WTC11 (cell line): Measurements from ENCODE around the gene MEOX2. TPM values are rescaled to one million over a fixed set of nuclear protein-coding genes. Genes with fewer than 3 reads are reported as not detected.

Experiments used
- ATAC-seq: fragments of 200-7000 bp; cut with Tn5 transposase; 2 replicates; pipeline ENCODE4 v1.10.0; 2021; ENCODE audit warnings: mild to moderate bottlenecking, moderate library complexity
- CTCF ChIA-PET: fragments of 300-600 bp; sonication (Branson Sonifier 250); formaldehyde crosslinking; loops from one replicate; lab custom pipeline; 2021; ENCODE audit warnings: antibody characterized with exemption; lab: Charles Lee
- POLR2A ChIA-PET: fragments of 350-600 bp; sonication (Branson Sonifier 250); formaldehyde crosslinking; loops from one replicate; lab custom pipeline; 2021; ENCODE audit warnings: antibody characterized with exemption; lab: Charles Lee
- DNase-seq: peaks from one replicate; pipeline ENCODE4 v3.0.0; 2021; ENCODE audit warnings: low spot score
- H3K27ac Mint-ChIP-seq: 2 replicates; pipeline ENCODE4 v1.8.0; 2021; ENCODE audit warnings: mixed read lengths
- H3K27me3 Mint-ChIP-seq: 2 replicates; pipeline ENCODE4 v1.8.0; 2021; ENCODE audit warnings: low read depth, mild to moderate bottlenecking, moderate library complexity, mixed read lengths
- H3K36me3 Mint-ChIP-seq: 2 replicates; pipeline ENCODE4 v1.8.0; 2021; ENCODE audit warnings: mixed read lengths
- H3K4me1 Mint-ChIP-seq: 2 replicates; pipeline ENCODE4 v1.8.0; 2022; ENCODE audit warnings: mixed read lengths
- H3K4me3 Mint-ChIP-seq: 2 replicates; pipeline ENCODE4 v1.8.0; 2021; ENCODE audit warnings: mild to moderate bottlenecking, moderate library complexity, mixed read lengths
- H3K9me3 Mint-ChIP-seq: 2 replicates; pipeline ENCODE4 v1.8.0; 2021; ENCODE audit warnings: mixed read lengths
- CREB1 ChIP-seq: sonication (generic); formaldehyde crosslinking; IDR thresholded peaks from 2 replicates; pipeline ENCODE4 v1.8.0; 2023; ENCODE audit warnings: mild to moderate bottlenecking, missing genetic modification reagents
- ESRRA ChIP-seq: sonication (generic); formaldehyde crosslinking; IDR thresholded peaks from 2 replicates; pipeline ENCODE4 v1.8.1; 2022; ENCODE audit warnings: mild to moderate bottlenecking, missing genetic modification reagents, borderline replicate concordance
- FOXJ3 ChIP-seq: sonication (generic); formaldehyde crosslinking; IDR thresholded peaks from 2 replicates; pipeline ENCODE4 v1.9.0; 2021; ENCODE audit warnings: missing genetic modification reagents, mild to moderate bottlenecking, borderline replicate concordance
- GRHL2 ChIP-seq: fragments of 250-450 bp; sonication (Bioruptor Pico); IDR thresholded peaks from 2 replicates; pipeline ENCODE4 v1.8.0; 2022; ENCODE audit warnings: mild to moderate bottlenecking, moderate library complexity; ENCODE audit not compliant: insufficient replicate concordance, severe bottlenecking
- HMGA2 ChIP-seq: fragments of 250-450 bp; sonication (Bioruptor Pico); IDR thresholded peaks from 2 replicates; pipeline ENCODE4 v1.4.0; 2021; ENCODE audit warnings: mild to moderate bottlenecking, moderate library complexity
- KAT7 ChIP-seq: sonication (generic); formaldehyde crosslinking; IDR thresholded peaks from 2 replicates; pipeline ENCODE4 v1.8.1; 2023; ENCODE audit warnings: missing genetic modification reagents, mild to moderate bottlenecking, borderline replicate concordance
- MXD4 ChIP-seq: fragments of 250-450 bp; sonication (Bioruptor Pico); IDR thresholded peaks from 2 replicates; pipeline ENCODE4 v1.8.0; 2021; ENCODE audit warnings: mild to moderate bottlenecking, moderate library complexity, borderline replicate concordance
- NR1H2 ChIP-seq: sonication (generic); formaldehyde crosslinking; IDR thresholded peaks from 2 replicates; pipeline ENCODE4 v1.9.0; 2021; ENCODE audit warnings: mild to moderate bottlenecking, moderate library complexity, missing genetic modification reagents
- SMAD4 ChIP-seq: sonication (generic); formaldehyde crosslinking; IDR thresholded peaks from 2 replicates; pipeline ENCODE4 v1.8.0; 2022; ENCODE audit warnings: mild to moderate bottlenecking, missing genetic modification reagents
- ZNF121 ChIP-seq: sonication (generic); formaldehyde crosslinking; IDR thresholded peaks from 2 replicates; pipeline ENCODE4 v1.8.0; 2023; ENCODE audit warnings: missing genetic modification reagents
- total RNA-seq: library from RNA; stranded (reverse); gene quantifications from 3 replicates; pipeline ENCODE4 v1.2.3, GENCODE V29; 2021
- TF ChIP-seq, protein P1 (sequence below): sonication (generic); formaldehyde crosslinking; IDR thresholded peaks from 2 replicates; pipeline ENCODE4 v1.8.1; 2022; ENCODE audit warnings: low read depth, mild to moderate bottlenecking, moderate library complexity, missing genetic modification reagents, borderline replicate concordance
- TF ChIP-seq, protein P2 (sequence below): sonication (generic); formaldehyde crosslinking; IDR thresholded peaks from 2 replicates; pipeline ENCODE4 v1.8.0; 2023; ENCODE audit warnings: mild to moderate bottlenecking, missing genetic modification reagents
- TF ChIP-seq, protein P3 (sequence below): sonication (generic); formaldehyde crosslinking; IDR thresholded peaks from 2 replicates; pipeline ENCODE4 v1.8.0; 2023; ENCODE audit warnings: missing genetic modification reagents, mild to moderate bottlenecking, borderline replicate concordance
- TF ChIP-seq, protein P4 (sequence below): fragments of 200-600 bp; IDR thresholded peaks from 2 replicates; pipeline ENCODE4 v1.8.0; 2022; ENCODE audit warnings: antibody characterized with exemption
- TF ChIP-seq, protein P5 (sequence below): sonication (generic); formaldehyde crosslinking; conservative IDR thresholded peaks from 2 replicates; pipeline ENCODE4 v1.8.1; 2022; ENCODE audit warnings: mild to moderate bottlenecking, missing genetic modification reagents
- TF ChIP-seq, protein P6 (sequence below): sonication (generic); formaldehyde crosslinking; IDR thresholded peaks from 2 replicates; pipeline ENCODE4 v1.8.1; 2023; ENCODE audit warnings: mild to moderate bottlenecking, missing genetic modification reagents
- TF ChIP-seq, protein P7 (sequence below): sonication (generic); formaldehyde crosslinking; IDR thresholded peaks from 2 replicates; pipeline ENCODE4 v1.8.1; 2022; ENCODE audit warnings: mild to moderate bottlenecking, missing genetic modification reagents, moderate library complexity, borderline replicate concordance

Gene MEOX2
- total RNA-seq, 1 experiment from 2014 or later, result 0.07 TPM

DNA sequence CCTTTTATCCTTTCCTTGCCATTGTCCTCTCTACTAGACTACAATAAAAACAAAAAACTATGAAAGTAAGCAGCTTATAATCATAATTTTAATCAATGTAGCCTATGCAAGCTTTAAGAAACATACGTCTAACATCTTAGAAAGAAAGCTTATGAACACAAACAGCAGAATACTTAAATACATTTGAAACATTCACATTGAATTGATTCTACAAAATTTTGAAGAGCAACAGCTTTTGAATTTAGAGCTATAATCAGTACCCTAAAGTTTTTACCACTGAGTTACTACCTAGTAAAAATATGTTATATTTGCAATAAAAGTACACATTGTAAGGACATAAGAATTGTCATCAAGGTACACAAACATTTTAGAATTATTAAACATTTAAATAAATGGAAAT, 7.2 kb downstream of the MEOX2 start:
- CTCF ChIA-PET, result interaction anchor here (1.1 kb wide), 1 partner anchor 9 kb away, joined by 3 read pairs; no protein-coding TSS in a partner anchor
- Mint-ChIP-seq H3K27me3 (peaks cover 4% of the 10 kb centered on the region), H3K27ac (no peak overlapping the region), H3K9me3 (no peaks in the 10 kb centered on the region), H3K4me3 (no peak overlapping the region), H3K4me1 (no peaks in the 10 kb centered on the region), H3K36me3 (no peaks in the 10 kb centered on the region)
- TF ChIP-seq ESRRA (CRISPR knock-in tag) (no peak), FOXJ3 (CRISPR knock-in tag) (no peak), MXD4 (CRISPR knock-in tag) (no peak), CREB1 (CRISPR knock-in tag) (no peak), GRHL2 (CRISPR knock-in tag) (no peak), SMAD4 (no peak), HMGA2 (CRISPR knock-in tag) (no peak), KAT7 (CRISPR knock-in tag) (no peak), ZNF121 (CRISPR knock-in tag) (no peak), NR1H2 (CRISPR knock-in tag) (no peak)
- TF ChIP-seq, protein P1, sequence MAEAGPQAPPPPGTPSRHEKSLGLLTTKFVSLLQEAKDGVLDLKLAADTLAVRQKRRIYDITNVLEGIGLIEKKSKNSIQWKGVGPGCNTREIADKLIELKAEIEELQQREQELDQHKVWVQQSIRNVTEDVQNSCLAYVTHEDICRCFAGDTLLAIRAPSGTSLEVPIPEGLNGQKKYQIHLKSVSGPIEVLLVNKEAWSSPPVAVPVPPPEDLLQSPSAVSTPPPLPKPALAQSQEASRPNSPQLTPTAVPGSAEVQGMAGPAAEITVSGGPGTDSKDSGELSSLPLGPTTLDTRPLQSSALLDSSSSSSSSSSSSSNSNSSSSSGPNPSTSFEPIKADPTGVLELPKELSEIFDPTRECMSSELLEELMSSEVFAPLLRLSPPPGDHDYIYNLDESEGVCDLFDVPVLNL (CRISPR knock-in tag), result no peak
- TF ChIP-seq, protein P2, sequence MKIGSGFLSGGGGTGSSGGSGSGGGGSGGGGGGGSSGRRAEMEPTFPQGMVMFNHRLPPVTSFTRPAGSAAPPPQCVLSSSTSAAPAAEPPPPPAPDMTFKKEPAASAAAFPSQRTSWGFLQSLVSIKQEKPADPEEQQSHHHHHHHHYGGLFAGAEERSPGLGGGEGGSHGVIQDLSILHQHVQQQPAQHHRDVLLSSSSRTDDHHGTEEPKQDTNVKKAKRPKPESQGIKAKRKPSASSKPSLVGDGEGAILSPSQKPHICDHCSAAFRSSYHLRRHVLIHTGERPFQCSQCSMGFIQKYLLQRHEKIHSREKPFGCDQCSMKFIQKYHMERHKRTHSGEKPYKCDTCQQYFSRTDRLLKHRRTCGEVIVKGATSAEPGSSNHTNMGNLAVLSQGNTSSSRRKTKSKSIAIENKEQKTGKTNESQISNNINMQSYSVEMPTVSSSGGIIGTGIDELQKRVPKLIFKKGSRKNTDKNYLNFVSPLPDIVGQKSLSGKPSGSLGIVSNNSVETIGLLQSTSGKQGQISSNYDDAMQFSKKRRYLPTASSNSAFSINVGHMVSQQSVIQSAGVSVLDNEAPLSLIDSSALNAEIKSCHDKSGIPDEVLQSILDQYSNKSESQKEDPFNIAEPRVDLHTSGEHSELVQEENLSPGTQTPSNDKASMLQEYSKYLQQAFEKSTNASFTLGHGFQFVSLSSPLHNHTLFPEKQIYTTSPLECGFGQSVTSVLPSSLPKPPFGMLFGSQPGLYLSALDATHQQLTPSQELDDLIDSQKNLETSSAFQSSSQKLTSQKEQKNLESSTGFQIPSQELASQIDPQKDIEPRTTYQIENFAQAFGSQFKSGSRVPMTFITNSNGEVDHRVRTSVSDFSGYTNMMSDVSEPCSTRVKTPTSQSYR (CRISPR knock-in tag), result no peak
- TF ChIP-seq, protein P3, sequence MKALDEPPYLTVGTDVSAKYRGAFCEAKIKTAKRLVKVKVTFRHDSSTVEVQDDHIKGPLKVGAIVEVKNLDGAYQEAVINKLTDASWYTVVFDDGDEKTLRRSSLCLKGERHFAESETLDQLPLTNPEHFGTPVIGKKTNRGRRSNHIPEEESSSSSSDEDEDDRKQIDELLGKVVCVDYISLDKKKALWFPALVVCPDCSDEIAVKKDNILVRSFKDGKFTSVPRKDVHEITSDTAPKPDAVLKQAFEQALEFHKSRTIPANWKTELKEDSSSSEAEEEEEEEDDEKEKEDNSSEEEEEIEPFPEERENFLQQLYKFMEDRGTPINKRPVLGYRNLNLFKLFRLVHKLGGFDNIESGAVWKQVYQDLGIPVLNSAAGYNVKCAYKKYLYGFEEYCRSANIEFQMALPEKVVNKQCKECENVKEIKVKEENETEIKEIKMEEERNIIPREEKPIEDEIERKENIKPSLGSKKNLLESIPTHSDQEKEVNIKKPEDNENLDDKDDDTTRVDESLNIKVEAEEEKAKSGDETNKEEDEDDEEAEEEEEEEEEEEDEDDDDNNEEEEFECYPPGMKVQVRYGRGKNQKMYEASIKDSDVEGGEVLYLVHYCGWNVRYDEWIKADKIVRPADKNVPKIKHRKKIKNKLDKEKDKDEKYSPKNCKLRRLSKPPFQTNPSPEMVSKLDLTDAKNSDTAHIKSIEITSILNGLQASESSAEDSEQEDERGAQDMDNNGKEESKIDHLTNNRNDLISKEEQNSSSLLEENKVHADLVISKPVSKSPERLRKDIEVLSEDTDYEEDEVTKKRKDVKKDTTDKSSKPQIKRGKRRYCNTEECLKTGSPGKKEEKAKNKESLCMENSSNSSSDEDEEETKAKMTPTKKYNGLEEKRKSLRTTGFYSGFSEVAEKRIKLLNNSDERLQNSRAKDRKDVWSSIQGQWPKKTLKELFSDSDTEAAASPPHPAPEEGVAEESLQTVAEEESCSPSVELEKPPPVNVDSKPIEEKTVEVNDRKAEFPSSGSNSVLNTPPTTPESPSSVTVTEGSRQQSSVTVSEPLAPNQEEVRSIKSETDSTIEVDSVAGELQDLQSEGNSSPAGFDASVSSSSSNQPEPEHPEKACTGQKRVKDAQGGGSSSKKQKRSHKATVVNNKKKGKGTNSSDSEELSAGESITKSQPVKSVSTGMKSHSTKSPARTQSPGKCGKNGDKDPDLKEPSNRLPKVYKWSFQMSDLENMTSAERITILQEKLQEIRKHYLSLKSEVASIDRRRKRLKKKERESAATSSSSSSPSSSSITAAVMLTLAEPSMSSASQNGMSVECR, result no peak
- TF ChIP-seq, protein P4, sequence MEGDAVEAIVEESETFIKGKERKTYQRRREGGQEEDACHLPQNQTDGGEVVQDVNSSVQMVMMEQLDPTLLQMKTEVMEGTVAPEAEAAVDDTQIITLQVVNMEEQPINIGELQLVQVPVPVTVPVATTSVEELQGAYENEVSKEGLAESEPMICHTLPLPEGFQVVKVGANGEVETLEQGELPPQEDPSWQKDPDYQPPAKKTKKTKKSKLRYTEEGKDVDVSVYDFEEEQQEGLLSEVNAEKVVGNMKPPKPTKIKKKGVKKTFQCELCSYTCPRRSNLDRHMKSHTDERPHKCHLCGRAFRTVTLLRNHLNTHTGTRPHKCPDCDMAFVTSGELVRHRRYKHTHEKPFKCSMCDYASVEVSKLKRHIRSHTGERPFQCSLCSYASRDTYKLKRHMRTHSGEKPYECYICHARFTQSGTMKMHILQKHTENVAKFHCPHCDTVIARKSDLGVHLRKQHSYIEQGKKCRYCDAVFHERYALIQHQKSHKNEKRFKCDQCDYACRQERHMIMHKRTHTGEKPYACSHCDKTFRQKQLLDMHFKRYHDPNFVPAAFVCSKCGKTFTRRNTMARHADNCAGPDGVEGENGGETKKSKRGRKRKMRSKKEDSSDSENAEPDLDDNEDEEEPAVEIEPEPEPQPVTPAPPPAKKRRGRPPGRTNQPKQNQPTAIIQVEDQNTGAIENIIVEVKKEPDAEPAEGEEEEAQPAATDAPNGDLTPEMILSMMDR, result no peak
- TF ChIP-seq, protein P5, sequence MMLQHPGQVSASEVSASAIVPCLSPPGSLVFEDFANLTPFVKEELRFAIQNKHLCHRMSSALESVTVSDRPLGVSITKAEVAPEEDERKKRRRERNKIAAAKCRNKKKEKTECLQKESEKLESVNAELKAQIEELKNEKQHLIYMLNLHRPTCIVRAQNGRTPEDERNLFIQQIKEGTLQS (CRISPR knock-in tag), result no peak
- TF ChIP-seq, protein P6, sequence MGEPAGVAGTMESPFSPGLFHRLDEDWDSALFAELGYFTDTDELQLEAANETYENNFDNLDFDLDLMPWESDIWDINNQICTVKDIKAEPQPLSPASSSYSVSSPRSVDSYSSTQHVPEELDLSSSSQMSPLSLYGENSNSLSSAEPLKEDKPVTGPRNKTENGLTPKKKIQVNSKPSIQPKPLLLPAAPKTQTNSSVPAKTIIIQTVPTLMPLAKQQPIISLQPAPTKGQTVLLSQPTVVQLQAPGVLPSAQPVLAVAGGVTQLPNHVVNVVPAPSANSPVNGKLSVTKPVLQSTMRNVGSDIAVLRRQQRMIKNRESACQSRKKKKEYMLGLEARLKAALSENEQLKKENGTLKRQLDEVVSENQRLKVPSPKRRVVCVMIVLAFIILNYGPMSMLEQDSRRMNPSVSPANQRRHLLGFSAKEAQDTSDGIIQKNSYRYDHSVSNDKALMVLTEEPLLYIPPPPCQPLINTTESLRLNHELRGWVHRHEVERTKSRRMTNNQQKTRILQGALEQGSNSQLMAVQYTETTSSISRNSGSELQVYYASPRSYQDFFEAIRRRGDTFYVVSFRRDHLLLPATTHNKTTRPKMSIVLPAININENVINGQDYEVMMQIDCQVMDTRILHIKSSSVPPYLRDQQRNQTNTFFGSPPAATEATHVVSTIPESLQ, result no peak
- TF ChIP-seq, protein P7, sequence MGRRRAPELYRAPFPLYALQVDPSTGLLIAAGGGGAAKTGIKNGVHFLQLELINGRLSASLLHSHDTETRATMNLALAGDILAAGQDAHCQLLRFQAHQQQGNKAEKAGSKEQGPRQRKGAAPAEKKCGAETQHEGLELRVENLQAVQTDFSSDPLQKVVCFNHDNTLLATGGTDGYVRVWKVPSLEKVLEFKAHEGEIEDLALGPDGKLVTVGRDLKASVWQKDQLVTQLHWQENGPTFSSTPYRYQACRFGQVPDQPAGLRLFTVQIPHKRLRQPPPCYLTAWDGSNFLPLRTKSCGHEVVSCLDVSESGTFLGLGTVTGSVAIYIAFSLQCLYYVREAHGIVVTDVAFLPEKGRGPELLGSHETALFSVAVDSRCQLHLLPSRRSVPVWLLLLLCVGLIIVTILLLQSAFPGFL (CRISPR knock-in tag), result no peak
- POLR2A ChIA-PET, result no interaction called here
- no peak for ATAC-seq
- no peak for DNase-seq
